OCI-LY7 (cell line): Measurements from ENCODE around the gene PDE10A. TPM values are rescaled to one million over a fixed set of nuclear protein-coding genes. Genes with fewer than 3 reads are reported as not detected.

ENCODE experiments used
- BruUV-seq: library from RNA; stranded (reverse); fragments of 400-500 nt; replicated peaks from 2 replicates; lab custom pipeline; 2021; lab: Mats Ljungman, UMichigan
- CTCF ChIA-PET: fragments of 300-600 bp; sonication (Branson Sonifier 250); formaldehyde crosslinking; loops from one replicate; lab custom pipeline; 2022; ENCODE audit warnings: antibody characterized with exemption; ENCODE audit not compliant: unreplicated experiment; lab: Charles Lee
- POLR2A ChIA-PET: fragments of 300-600 bp; sonication (Branson Sonifier 250); formaldehyde crosslinking; loops from one replicate; lab custom pipeline; 2022; ENCODE audit warnings: antibody characterized with exemption; lab: Charles Lee
- DNase-seq: peaks from one replicate; pipeline ENCODE4 v3.0.0-alpha.2; 2015; ENCODE audit warnings: low spot score
- H2AFZ ChIP-seq: fragments of 200-600 bp; sonication (generic), shearing (Covaris generic); 2 replicates; pipeline ENCODE4 v1.6.1; 2014; ENCODE audit warnings: mild to moderate bottlenecking, antibody characterized with exemption, low read length, moderate library complexity
- H3K27ac ChIP-seq: fragments of 200-600 bp; sonication (generic); 2 replicates; pipeline ENCODE4 v1.5.1; 2014; ENCODE audit warnings: mixed run types, low read depth, mild to moderate bottlenecking, moderate library complexity, low read length, inconsistent platforms; ENCODE audit not compliant: poor library complexity, severe bottlenecking
- H3K36me3 ChIP-seq: fragments of 200-600 bp; sonication (generic); 2 replicates; pipeline ENCODE4 v1.6.1; 2014; ENCODE audit warnings: mild to moderate bottlenecking, antibody characterized with exemption, low read length, moderate library complexity, mixed read lengths; ENCODE audit not compliant: insufficient read depth
- H3K4me1 ChIP-seq: fragments of 200-600 bp; sonication (generic); 2 replicates; pipeline ENCODE4 v1.5.1; 2014; ENCODE audit warnings: mild to moderate bottlenecking, low read length; ENCODE audit not compliant: insufficient read depth, poor library complexity, severe bottlenecking
- H3K4me2 ChIP-seq: fragments of 200-600 bp; sonication (generic); 2 replicates; pipeline ENCODE4 v1.6.1; 2014; ENCODE audit warnings: mild to moderate bottlenecking, low read length
- H3K4me3 ChIP-seq: fragments of 200-600 bp; sonication (generic); 2 replicates; pipeline ENCODE4 v1.5.1; 2014; ENCODE audit warnings: mild to moderate bottlenecking, low read depth, low read length; ENCODE audit not compliant: poor library complexity, severe bottlenecking
- H3K79me2 ChIP-seq: fragments of 200-600 bp; sonication (generic); 2 replicates; pipeline ENCODE4 v1.6.1; 2016; ENCODE audit warnings: low read depth, mild to moderate bottlenecking, low read length, moderate library complexity, mixed read lengths; ENCODE audit not compliant: insufficient read depth
- H3K9me2 ChIP-seq: fragments of 200-600 bp; sonication (generic); 2 replicates; pipeline ENCODE4 v1.6.1; 2016; ENCODE audit warnings: mild to moderate bottlenecking, low read length, mixed read lengths; ENCODE audit not compliant: insufficient read depth
- H3K9me3 ChIP-seq: fragments of 200-600 bp; sonication (generic); 2 replicates; pipeline ENCODE4 v1.6.1; 2014; ENCODE audit warnings: mild to moderate bottlenecking, mixed run types, low read length, mixed read lengths
- H4K20me1 ChIP-seq: fragments of 200-600 bp; sonication (generic); 2 replicates; pipeline ENCODE4 v1.6.1; 2014; ENCODE audit warnings: mild to moderate bottlenecking, antibody characterized with exemption, low read length, moderate library complexity, mixed read lengths; ENCODE audit not compliant: insufficient read depth
- CTCF ChIP-seq: fragments of 200-600 bp; sonication (generic); conservative IDR thresholded peaks from 2 replicates; pipeline ENCODE4 v1.5.1; 2014; ENCODE audit warnings: mild to moderate bottlenecking, antibody characterized with exemption, low read length, moderate library complexity, mixed read lengths
- EZH2phosphoT487 ChIP-seq: fragments of 200-600 bp; sonication (generic); IDR thresholded peaks from 2 replicates; pipeline ENCODE4 v1.6.1; 2018; ENCODE audit warnings: low read depth, borderline replicate concordance, mild to moderate bottlenecking, mixed run types, antibody characterized with exemption, low read length, moderate library complexity, mixed read lengths
- intact Hi-C: fragments of 100-400 bp; cut with micrococcal nuclease; formaldehyde crosslinking; loops from one replicate; pipeline ENCODE4 v1.10.0; 2022; ENCODE audit not compliant: unreplicated experiment
- total RNA-seq, 2 experiments: library from RNA; depleted of rRNA in 1 of 2; stranded (reverse); fragments of >200 nt in 1 of 2; shearing (Covaris generic) in 1 of 2; gene quantifications; 2 replicates each; pipeline ENCODE4 v1.2.3, GENCODE V29; 2014 to 2022

PDE10A gene
- total RNA-seq, 2 experiments from 2014 or later: not detected

DNA sequence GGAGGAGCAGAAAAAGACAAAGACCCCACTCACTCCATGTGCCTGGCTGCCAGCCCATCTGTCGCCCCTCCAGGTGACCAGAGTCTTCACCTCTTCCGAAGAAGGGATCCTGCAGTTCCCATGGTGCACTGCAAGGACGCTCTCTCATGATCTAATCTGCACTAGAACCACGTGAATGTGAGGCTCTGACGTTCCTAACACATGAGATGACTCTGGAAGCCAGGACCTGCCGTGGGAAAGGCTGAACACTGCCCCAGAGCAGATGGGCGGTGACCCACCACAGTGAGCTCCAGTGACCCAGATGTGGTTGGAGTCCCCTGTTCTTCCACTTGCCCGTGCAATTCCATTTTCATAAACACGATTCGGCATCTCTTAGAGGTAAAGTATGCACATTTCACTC, 39.6 kb upstream of the PDE10A start:
- no peak overlapping the region for H3K4me3 ChIP-seq
- no peaks in the 10 kb centered on the region for H3K4me1 ChIP-seq
- H3K27ac ChIP-seq: no peak overlapping the region
- no peak overlapping the region for H2AFZ ChIP-seq
- no peaks in the 10 kb centered on the region for H3K9me3 ChIP-seq
- H3K79me2 ChIP-seq: no peaks in the 10 kb centered on the region
- no peak for DNase-seq
- ChIA-PET POLR2A (no interaction called here), CTCF (no interaction called here)
- TF ChIP-seq EZH2phosphoT487 (no peak), CTCF (no peak)
- H3K36me3 ChIP-seq: no peaks in the 10 kb centered on the region
- no peaks in the 10 kb centered on the region for H3K9me2 ChIP-seq
- intact Hi-C loops: no loop called here
- H4K20me1 ChIP-seq: no peaks in the 10 kb centered on the region
- no TSS peak for BruUV-seq
- no peak overlapping the region for H3K4me2 ChIP-seq

DNA sequence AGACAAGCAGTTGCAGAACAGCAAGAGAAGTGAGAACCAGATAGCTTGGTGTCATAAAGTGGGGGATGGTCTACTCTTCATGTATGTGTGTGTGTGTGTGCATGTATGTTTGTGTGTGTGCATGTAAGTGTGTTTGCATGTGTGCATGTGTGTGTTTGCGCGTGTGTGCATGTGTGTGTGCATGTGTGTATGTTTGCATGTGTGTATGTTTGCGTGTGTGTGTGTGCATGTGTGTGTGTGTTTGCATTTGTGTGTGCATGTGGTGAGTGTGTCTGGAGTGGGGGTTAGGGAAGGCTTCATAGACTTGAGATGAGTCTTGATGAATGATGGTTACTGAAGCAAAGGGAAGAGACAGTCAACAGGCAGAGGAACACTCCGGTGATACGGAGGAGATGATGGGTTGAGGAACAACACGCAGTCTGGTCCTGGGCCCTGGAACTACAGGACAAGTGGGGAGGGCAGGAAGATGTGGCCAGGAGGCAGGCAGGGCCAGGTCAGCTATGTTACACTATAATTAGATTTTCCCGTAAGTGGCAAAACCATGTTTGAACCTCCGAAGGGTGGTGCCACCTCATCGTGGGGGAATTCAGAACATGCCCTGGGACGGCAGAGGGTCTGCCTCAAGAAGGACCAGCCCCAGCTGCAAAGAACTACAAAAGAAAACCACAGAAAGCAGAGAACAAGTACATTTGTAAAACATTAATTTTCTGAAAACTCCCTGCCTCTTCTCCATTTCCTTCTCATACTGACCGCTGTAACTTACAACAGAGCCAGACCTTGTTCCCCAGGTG, 38.7 kb upstream of the PDE10A start:
- ChIA-PET POLR2A (no interaction called here), CTCF (interaction anchor here (0.6 kb wide), 1 partner anchor 1143 kb away, joined by 3 read pairs; no protein-coding TSS in a partner anchor)
- Histone ChIP-seq H3K9me2 (no peaks in the 10 kb centered on the region), H3K79me2 (no peaks in the 10 kb centered on the region), H3K4me1 (no peaks in the 10 kb centered on the region), H3K9me3 (no peaks in the 10 kb centered on the region), H3K4me2 (no peak overlapping the region), H4K20me1 (no peaks in the 10 kb centered on the region), H3K4me3 (no peak overlapping the region), H2AFZ (no peak overlapping the region), H3K27ac (no peak overlapping the region), H3K36me3 (no peaks in the 10 kb centered on the region)
- DNase-seq: no peak
- TF ChIP-seq EZH2phosphoT487 (no peak), CTCF (no peak)
- no TSS peak for BruUV-seq
- intact Hi-C loops: no loop called here

DNA sequence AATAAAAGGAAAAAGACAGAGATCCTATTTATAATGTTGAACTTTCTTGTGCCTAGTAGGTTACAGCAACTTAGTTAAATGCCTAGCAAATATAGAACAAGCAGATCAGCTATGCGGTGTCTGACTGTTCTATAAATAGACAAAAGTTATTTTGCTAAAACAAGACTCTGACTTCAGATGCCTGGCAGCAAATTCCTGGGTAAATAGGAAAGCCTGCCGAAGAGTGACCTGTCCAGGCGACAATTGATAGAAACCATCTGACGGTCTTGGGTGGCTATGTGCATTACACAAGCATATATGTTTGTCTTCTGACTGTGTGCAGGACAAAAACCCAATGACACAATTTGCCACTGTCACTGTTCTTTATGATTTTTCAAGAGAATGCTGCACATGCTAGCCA, 38.0 kb upstream of the PDE10A start:
- Histone ChIP-seq H4K20me1 (no peaks in the 10 kb centered on the region), H3K36me3 (no peaks in the 10 kb centered on the region), H3K4me1 (no peaks in the 10 kb centered on the region), H3K9me3 (no peaks in the 10 kb centered on the region), H3K27ac (no peak overlapping the region), H2AFZ (no peak overlapping the region), H3K4me3 (no peak overlapping the region), H3K9me2 (no peaks in the 10 kb centered on the region), H3K4me2 (no peak overlapping the region), H3K79me2 (no peaks in the 10 kb centered on the region)
- BruUV-seq: no TSS peak
- intact Hi-C loops: no loop called here
- no peak for DNase-seq
- POLR2A ChIA-PET: no interaction called here
- CTCF ChIA-PET: interaction anchor here (0.6 kb wide), 1 partner anchor 1143 kb away, joined by 3 read pairs; no protein-coding TSS in a partner anchor
- TF ChIP-seq CTCF: no peak
- TF ChIP-seq EZH2phosphoT487: no peak
